ENCODE data around the gene GPR149.
A peak's percentile ranks its signal among the peaks of the same experiment; 100 is the strongest.

Gene GPR149

DNA sequence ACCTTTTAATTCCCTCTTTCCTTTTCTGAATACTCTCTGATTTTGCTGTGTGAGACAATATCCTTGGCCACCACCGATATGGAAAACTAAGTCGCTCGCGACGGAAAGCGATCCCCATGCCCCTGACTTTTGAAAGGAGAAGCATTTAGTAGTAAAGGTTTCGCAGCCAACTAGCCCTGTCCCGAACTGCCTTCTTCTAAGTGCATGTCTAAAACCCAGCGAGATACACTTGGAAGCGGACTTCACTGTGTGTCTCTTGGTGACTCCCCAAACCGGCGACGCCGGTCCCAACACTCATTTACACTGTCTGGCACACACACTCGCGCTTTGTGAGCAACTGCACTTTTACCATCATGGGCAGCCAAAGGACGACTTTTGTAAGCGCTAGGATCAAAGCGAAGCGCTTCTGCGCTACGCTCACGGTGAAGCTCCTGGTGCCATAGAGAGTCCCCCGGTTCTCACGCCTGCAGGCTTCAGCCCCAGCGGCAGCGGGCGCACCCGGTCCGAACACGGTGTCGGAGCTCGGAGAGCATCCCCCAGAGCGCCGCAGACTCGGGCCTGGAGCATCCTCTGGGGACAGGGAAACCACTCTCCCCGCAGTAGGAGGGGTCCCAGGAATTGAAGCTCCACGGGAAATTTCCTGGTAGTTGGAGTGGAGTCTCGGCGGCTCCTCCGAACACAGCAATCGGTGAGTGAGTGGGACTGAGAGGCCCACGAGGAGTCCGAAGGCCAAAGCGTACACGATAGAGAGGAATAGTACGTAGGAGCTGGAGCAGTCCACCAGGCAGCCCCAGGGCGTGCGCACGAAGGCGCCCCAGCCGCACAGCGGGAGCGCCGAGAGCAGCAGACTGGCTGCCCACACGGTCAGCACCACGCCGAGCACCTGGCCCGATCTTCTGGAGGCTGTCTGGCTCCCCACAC lies 1.4 kb downstream of the GPR149 start:
- TF ChIP-seq, protein P1, sequence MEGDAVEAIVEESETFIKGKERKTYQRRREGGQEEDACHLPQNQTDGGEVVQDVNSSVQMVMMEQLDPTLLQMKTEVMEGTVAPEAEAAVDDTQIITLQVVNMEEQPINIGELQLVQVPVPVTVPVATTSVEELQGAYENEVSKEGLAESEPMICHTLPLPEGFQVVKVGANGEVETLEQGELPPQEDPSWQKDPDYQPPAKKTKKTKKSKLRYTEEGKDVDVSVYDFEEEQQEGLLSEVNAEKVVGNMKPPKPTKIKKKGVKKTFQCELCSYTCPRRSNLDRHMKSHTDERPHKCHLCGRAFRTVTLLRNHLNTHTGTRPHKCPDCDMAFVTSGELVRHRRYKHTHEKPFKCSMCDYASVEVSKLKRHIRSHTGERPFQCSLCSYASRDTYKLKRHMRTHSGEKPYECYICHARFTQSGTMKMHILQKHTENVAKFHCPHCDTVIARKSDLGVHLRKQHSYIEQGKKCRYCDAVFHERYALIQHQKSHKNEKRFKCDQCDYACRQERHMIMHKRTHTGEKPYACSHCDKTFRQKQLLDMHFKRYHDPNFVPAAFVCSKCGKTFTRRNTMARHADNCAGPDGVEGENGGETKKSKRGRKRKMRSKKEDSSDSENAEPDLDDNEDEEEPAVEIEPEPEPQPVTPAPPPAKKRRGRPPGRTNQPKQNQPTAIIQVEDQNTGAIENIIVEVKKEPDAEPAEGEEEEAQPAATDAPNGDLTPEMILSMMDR (conservative IDR thresholded peaks at IDR 0.05; ENCODE audit: low read length), result no peak
- DNase-seq (ENCODE audit: low read depth), result no peak
- H3K4me3 ChIP-seq (ENCODE audit: low read length), result peak overlapping the region; percentile 26

DNA sequence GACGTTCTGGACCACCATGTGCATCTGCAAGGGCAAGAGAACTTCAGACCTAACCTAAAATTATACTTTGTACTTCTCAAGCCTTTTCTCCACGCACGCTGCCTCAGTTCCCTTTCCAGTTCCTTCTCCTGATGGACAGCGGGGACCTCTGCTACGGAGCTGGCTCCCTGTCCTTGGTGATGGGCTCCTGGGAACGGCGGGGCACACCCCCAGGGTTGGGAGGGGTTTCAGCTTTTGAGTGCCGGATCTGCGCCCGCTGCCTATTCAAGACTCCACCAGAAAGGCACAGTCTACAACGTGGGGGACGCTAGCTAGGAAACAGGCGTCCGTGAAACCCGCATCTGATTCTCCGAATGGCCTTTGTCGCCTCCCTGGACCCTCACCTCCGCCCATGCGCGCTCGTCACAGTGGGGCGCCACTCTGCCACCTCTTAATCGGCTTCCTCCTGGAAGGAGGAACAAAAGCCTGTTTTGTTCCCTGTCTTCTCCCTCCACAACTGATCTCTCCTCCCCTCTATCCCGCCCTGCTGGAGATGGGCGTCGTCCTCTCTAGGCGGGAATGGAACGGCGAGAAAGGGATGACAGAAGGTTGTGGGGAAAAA lies 2.2 kb downstream of the GPR149 start:
- TF ChIP-seq, protein P1 (conservative IDR thresholded peaks at IDR 0.05; ENCODE audit: low read length), result no peak
- no peak overlapping the region for H3K4me3 ChIP-seq (ENCODE audit: low read length)
- DNase-seq (ENCODE audit: low read depth), result no peak

DNA sequence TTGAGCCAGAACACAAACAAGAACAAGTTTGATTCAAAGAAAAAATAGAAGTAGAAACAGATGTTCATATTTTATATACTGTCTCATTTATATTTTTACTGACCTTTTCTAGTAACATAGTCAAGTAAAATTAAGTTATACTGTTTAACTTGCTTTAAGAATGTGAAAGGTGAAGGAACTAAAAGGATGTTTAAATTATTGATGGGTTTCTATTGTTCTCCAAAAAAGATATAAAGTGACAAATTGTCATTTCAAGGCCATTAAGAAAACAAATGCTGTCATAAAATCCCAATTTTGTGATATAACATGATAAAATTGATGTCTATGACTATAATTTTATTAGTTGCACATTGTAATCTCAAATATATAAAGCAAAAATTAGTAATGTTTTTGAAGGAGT lies 7.3 kb downstream of the GPR149 start:
- no peak overlapping the region for H3K4me3 ChIP-seq (ENCODE audit: low read length)

DNA sequence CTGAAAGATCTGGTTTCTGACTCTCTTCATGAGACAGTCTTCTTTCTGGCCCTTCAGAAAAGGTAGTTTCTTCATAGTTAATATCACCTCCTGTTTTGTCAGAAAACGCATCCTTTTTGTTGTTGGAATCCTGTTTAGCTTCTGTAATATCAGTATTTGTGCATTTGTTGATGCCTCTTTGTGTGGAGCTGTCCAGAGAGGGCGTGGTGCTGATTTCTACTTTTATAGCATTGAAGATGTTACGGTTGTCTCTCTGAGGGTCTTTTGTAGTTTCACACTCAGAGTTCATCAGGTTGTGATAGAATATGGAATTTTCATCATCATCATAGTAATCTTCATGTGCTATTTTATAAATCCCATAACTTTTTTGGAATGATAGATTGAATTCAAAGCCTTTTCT lies 8.9 kb downstream of the GPR149 start:
- no peak overlapping the region for H3K4me3 ChIP-seq (ENCODE audit: low read length)
- TF ChIP-seq, protein P1 (conservative IDR thresholded peaks at IDR 0.05; ENCODE audit: low read length), result no peak
- DNase-seq (ENCODE audit: low read depth), result no peak

More for the DNA sequence above, 7.3 kb downstream of the GPR149 start:
- TF ChIP-seq, protein P1 (conservative IDR thresholded peaks at IDR 0.05; ENCODE audit: low read length), result no peak
- DNase-seq (ENCODE audit: low read depth), result no peak

DNA sequence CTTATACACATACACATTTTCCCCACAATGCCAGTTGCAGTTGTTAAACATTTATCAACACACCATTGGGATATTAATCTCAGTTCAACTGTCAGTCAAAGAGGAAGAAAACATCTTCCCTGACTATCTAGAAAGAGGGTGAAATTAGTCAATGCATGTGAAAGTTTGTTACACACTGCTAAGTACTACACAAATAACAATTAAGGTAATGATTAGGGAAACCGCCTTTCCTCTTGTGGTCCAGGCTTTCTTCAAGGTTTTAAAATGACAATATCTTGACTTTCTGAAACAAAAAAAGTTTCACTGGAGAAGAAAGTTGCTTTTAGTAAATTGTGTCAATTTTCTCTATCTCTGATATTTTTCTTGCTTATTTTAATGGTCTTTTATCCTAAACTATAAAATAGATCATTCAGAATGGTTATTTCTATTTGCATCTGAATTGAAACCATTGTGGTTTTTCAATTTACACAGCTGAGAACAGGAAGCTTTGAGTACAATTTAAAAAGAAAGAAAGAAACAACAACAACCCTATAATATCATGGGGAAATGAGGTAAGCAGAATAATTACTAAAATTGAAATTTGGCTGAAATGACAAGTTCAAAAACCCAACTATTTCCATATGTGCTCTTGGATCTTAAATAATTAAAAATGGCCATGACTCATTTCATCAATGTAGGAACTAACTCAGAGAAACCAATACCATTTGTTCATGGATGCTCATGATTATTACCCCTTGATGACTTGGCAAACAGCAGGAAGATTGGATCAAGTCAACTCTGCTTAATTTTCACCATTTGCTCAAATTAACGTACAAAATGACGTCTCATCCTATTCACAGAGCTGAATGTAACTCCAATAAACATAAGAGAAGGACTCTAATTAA lies 31.7 kb downstream of the GPR149 start:
- no peak overlapping the region for H3K4me3 ChIP-seq (ENCODE audit: low read length)
- TF ChIP-seq, protein P1 (conservative IDR thresholded peaks at IDR 0.05; ENCODE audit: low read length), result no peak
- DNase-seq (ENCODE audit: low read depth), result no peak

DNA sequence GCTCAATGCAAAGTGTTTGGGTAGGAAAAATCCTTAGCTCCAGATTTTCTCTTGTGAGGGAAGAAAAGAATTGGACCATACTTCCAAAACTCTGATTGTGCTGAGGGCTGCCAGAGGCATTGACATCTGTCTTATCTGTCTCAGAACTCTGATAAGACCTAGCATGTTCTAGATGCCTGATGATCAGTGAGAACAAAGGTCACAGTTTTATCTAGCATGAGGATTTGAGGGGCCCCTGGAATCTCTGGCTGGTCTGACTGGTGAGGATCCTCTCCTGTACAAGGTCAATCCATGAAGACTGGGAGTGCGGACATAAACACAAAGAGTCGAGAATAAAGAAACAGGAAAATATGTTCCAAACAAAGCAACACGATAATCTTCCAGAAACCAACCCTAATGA lies 40.1 kb downstream of the GPR149 start:
- no peak overlapping the region for H3K4me3 ChIP-seq (ENCODE audit: low read length)
- DNase-seq (ENCODE audit: low read depth), result no peak
- TF ChIP-seq, protein P1 (conservative IDR thresholded peaks at IDR 0.05; ENCODE audit: low read length), result no peak

All from AG10803 (cell line).